Glutamatergic neuron (in vitro differentiated cells): ENCODE results near the gene CERKL. TPM values are rescaled to one million over a fixed set of nuclear protein-coding genes. Genes with fewer than 3 reads are reported as not detected.

Experiments used
- DNase-seq: peaks from one replicate; pipeline ENCODE4 v3.0.0; 2022
- H3K27ac Mint-ChIP-seq: one replicate; pipeline ENCODE4 v1.8.0; 2020; ENCODE audit warnings: mild to moderate bottlenecking, mixed read lengths, inconsistent platforms; ENCODE audit not compliant: unreplicated experiment
- H3K27me3 Mint-ChIP-seq: one replicate; pipeline ENCODE4 v1.8.0; 2020; ENCODE audit warnings: mild to moderate bottlenecking, moderate library complexity, mixed read lengths, inconsistent platforms; ENCODE audit not compliant: unreplicated experiment
- H3K36me3 Mint-ChIP-seq: one replicate; pipeline ENCODE4 v1.8.0; 2020; ENCODE audit warnings: mild to moderate bottlenecking, mixed read lengths, inconsistent platforms; ENCODE audit not compliant: unreplicated experiment
- H3K4me1 Mint-ChIP-seq: one replicate; pipeline ENCODE4 v1.8.0; 2020; ENCODE audit warnings: mild to moderate bottlenecking, low read depth, mixed read lengths, inconsistent platforms; ENCODE audit not compliant: unreplicated experiment
- H3K4me3 Mint-ChIP-seq: one replicate; pipeline ENCODE4 v1.8.0; 2020; ENCODE audit warnings: mild to moderate bottlenecking, mixed read lengths, inconsistent platforms; ENCODE audit not compliant: unreplicated experiment
- H3K9me3 Mint-ChIP-seq: one replicate; pipeline ENCODE4 v1.8.0; 2020; ENCODE audit warnings: mild to moderate bottlenecking, moderate library complexity, mixed read lengths, inconsistent platforms; ENCODE audit not compliant: unreplicated experiment
- total RNA-seq: library from RNA; stranded (reverse); fragmentation: NEBNext Ultra II Directional; extraction: Animal tissue kit (Norgen Biotek cat#: 25700); gene quantifications from one replicate; pipeline ENCODE4 v1.2.1, GENCODE V29; 2021; ENCODE audit not compliant: unreplicated experiment
- TF ChIP-seq, protein P1 (sequence below): fragments of 200-600 bp; sonication (generic); IDR thresholded peaks from one replicate; pipeline ENCODE4 v1.5.0; 2021; ENCODE audit not compliant: partially characterized antibody, unreplicated experiment

CERKL gene
- total RNA-seq, 1 donor from 2014 or later, result 5.7 TPM

- TF ChIP-seq, protein P1, sequence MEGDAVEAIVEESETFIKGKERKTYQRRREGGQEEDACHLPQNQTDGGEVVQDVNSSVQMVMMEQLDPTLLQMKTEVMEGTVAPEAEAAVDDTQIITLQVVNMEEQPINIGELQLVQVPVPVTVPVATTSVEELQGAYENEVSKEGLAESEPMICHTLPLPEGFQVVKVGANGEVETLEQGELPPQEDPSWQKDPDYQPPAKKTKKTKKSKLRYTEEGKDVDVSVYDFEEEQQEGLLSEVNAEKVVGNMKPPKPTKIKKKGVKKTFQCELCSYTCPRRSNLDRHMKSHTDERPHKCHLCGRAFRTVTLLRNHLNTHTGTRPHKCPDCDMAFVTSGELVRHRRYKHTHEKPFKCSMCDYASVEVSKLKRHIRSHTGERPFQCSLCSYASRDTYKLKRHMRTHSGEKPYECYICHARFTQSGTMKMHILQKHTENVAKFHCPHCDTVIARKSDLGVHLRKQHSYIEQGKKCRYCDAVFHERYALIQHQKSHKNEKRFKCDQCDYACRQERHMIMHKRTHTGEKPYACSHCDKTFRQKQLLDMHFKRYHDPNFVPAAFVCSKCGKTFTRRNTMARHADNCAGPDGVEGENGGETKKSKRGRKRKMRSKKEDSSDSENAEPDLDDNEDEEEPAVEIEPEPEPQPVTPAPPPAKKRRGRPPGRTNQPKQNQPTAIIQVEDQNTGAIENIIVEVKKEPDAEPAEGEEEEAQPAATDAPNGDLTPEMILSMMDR, result no peak
- no peaks in the 10 kb centered on the region for H3K27me3 Mint-ChIP-seq
- H3K4me1 Mint-ChIP-seq, result peaks cover 6% of the 10 kb centered on the region
- H3K4me3 Mint-ChIP-seq, result no peak overlapping the region
- no peak overlapping the region for H3K27ac Mint-ChIP-seq
- no peaks in the 10 kb centered on the region for H3K9me3 Mint-ChIP-seq
- H3K36me3 Mint-ChIP-seq, result no peaks in the 10 kb centered on the region
- DNase-seq, result no peak
Measured at GRCh38 chr2:181558371-181558770, 98.5 kb downstream of the CERKL start.

DNA sequence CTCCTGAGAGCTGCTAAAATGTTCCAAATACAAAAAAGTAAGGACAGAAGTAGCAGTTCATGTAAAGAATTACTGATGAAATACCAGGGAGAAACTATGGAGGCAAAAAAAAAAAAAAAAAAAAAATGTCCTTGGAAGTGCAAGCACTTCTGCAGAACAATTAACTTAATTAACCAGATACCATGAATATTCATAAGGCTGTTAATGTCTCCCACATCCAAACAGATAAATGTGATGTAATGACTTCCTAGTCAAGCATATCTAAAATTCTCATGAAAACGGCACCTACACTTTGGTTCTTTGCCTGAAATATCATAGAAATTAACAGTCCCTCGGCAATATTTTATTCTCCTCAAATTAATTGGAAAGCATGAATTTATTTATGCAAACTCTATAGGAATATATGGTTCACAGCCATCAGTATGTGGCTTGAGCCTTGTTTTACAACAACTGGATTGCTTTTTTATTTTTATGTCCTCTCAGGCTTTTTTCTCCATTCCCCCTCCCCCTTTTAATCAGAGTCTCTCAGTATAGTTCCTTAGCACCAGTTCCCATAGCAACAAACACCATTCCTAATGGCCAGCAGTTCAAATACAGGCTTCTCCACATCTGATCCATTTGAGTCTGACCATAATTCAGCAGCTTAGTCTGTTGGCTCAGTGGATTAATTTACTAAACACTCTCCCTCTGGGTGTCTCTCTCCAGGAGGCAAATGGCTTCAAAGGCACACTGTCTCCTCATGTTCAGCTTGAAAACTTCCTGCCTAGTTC, 102.7 kb downstream of the CERKL start:
- no peak overlapping the region for H3K4me3 Mint-ChIP-seq
- DNase-seq, result no peak
- H3K36me3 Mint-ChIP-seq, result no peaks in the 10 kb centered on the region
- no peaks in the 10 kb centered on the region for H3K27me3 Mint-ChIP-seq
- TF ChIP-seq, protein P1, result no peak
- H3K27ac Mint-ChIP-seq, result no peak overlapping the region
- peaks cover 6% of the 10 kb centered on the region for H3K4me1 Mint-ChIP-seq
- no peaks in the 10 kb centered on the region for H3K9me3 Mint-ChIP-seq

GRCh38 chr2:181553244-181553643, 103.7 kb downstream of the CERKL start:
- no peaks in the 10 kb centered on the region for H3K9me3 Mint-ChIP-seq

GRCh38 chr2:181552808-181553207, 104.1 kb downstream of the CERKL start:
- no peak for DNase-seq
- Mint-ChIP-seq H3K36me3 (no peaks in the 10 kb centered on the region), H3K9me3 (no peaks in the 10 kb centered on the region), H3K27me3 (peaks cover 2% of the 10 kb centered on the region), H3K27ac (no peak overlapping the region), H3K4me1 (peaks cover 6% of the 10 kb centered on the region), H3K4me3 (no peak overlapping the region)
- TF ChIP-seq, protein P1, result no peak

More at GRCh38 chr2:181553244-181553643, 103.7 kb downstream of the CERKL start:
- Mint-ChIP-seq H3K4me3 (no peak overlapping the region), H3K27ac (no peak overlapping the region), H3K36me3 (no peaks in the 10 kb centered on the region), H3K4me1 (peaks cover 6% of the 10 kb centered on the region), H3K27me3 (peaks cover under 1% of the 10 kb centered on the region)
- TF ChIP-seq, protein P1, result no peak
- no peak for DNase-seq

DNA sequence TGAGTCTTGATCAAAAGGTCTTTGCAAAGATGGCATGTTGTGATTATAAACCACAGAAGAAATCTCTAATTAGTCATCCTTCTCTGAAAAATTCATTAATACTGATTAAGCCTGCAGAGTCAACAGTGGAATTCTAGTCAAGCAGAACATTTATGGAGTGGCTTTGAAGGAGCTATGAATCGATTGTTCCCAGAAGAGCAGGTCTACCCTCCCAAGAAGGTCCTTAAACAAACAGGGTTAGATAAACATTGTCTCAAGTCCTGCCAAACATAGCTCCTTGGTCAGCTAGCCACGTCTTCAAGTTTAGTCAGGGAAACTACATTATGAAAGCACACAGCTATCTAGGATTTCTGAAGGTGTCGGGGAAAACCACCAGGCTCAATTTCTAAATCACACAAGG, 110.8 kb downstream of the CERKL start:
- Mint-ChIP-seq H3K9me3 (no peaks in the 10 kb centered on the region), H3K36me3 (peaks cover 9% of the 10 kb centered on the region), H3K4me1 (no peaks in the 10 kb centered on the region), H3K4me3 (no peak overlapping the region), H3K27me3 (peaks cover 2% of the 10 kb centered on the region), H3K27ac (no peak overlapping the region)
- no peak for DNase-seq
- TF ChIP-seq, protein P1, result no peak
